Measurements from ENCODE around the gene ZMYM2.

The ZMYM2 gene

DNA sequence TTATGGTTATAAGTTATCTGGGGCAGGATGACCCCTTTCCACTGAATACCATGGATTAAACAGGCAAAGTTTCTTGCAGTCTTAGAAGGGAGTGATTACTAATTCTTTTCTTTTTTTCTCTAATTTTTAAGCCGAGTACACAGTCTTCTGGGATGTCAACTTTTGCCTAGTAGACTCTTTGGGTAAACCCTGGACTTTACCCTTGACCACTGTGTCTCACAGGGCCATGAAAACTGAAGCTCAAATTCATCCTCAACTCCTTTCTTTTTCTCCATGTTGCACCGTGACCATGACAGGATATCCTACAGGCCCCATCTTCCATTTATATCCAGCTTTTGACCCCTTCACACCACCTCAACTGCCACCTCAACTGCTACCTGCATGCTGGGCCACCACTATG is 150.5 kb downstream of the ZMYM2 start:
- FAIRE-seq, result no peak

DNA sequence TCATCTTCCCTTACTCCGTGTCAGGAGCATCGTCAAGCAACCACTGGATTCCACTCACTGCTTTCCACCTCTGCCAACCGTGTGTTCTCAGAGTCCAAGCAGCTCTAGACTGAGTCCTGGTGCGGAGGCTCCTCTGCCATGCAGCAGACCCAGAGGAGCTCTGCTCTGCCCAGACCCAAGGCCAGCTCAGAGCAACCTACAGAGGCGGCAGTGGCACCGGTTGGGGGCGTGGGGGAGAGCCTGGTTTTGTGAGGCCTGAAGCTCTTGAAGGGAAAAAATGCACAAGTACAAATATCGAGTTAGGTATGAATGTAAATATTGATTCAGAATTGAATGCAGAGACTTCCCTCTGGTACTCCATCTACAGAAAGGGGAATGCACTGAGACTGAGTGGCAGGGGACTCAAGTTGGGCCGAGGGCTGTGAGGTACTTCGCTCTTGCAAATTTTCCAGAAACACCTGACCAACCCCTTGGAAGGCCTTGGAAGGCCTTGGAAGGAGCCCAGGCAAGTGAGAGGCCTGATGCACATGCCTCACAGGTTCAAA is 155.6 kb downstream of the ZMYM2 start:
- no peak for FAIRE-seq

DNA sequence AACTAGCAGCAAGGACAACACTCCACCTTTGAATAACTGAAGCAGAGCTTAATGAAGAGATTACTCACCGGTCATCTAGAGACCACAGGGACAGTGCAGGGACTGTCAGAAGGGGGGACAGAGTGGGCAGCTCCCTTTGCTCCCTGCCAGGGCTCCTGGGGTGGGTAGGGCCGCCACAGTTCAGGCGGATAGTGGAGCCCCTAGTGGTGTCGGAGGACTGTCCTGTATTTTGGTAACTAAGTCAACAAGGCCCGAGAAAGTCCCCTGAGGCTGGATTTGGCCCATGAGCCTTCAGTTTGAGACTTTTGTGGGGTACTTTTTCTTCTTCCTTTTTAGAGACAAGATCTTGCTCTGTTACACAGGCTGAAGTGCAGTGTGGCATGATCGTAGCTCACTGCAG is 157.7 kb downstream of the ZMYM2 start:
- FAIRE-seq, result no peak

DNA sequence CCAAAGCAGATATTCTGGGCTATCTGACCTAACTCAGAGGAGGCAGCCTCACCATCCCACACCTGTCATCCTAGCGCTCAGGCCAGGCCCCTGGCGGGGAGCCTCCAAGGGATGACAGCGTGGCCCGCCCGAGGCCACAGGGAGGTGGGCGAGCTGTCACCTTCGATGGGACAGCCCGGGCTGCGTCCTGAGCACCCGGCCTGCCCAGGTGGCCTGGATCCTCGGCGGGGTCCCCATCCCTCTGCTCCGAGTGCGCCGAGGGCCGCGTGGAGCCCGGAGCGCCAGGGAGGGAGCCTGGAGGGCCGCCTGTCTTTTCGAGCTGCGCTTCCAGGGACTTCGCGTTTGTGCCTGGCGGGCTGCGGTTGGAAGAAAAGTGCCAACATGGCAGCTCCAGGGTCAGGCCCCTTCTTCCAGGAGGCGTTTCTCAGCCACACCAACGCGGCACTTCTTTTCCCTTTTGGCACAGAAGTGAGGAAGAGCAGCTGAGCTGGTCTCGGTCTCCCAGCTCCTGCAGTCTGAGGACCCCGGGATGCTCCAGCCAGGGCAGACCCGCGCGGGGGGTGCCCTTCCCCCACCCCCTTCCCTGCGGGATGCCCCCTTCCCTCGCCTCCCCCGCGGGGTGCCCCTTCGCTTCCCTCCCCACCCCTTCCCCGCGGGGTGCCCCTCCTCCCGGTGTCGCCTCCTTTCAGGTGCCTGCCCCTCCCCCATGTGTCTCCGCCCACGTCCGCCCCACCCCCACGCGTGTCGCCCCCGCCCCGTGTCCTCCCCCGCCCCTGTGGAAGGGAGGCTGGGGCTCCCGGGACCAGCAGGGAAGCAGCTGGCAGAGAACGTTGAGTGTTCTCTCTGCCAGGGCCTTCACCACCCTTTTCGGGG is 160.0 kb downstream of the ZMYM2 start:
- no peak for FAIRE-seq

- FAIRE-seq, result no peak
Observed at GRCh38 chr13:20119960-20120359, 161.4 kb downstream of the ZMYM2 start.

DNA sequence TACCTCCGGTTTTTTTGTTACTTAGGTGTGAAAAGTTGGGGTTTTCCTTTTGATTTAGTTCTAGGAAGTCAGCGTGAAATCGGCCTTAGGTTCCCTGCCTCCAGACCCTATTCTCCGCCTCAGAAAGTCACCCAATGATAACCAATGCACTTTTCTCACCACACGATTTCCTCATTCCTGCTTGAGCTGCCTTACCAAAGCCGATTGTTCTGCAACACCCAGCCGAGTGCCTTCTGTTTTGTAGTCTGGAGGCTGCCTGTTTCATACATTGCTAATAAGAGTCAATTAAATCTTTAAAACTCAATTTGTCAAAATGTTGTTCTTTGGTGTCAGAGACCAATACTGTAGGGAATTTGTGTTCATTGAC is 162.6 kb downstream of the ZMYM2 start:
- no peak for FAIRE-seq

GRCh38 chr13:20124303-20124702 is 165.8 kb downstream of the ZMYM2 start:
- no peak for FAIRE-seq

- FAIRE-seq, result no peak
Observed at GRCh38 chr13:20125129-20125782, 166.7 kb downstream of the ZMYM2 start.

- no peak for FAIRE-seq
Observed at GRCh38 chr13:20125783-20126165, 167.2 kb downstream of the ZMYM2 start.

GRCh38 chr13:20126541-20127261 is 168.2 kb downstream of the ZMYM2 start:
- no peak for FAIRE-seq

DNA sequence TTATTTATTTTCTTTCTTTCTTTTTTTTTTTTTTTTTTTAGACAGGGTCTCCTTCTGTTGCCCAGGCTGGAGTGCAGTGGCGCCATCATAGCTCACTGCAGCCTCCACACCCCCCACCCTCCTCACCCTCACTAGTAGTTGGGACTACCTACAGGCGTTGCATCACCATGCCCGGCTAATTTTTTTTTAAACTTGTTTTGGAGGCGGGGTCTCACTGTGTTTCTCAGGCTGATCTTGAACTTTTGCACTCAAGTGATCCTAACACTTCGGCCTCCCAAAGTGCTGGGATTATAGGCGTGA is 168.7 kb downstream of the ZMYM2 start:
- no peak for FAIRE-seq

GRCh38 chr13:20127562-20128458 is 169.3 kb downstream of the ZMYM2 start:
- no peak for FAIRE-seq

DNA sequence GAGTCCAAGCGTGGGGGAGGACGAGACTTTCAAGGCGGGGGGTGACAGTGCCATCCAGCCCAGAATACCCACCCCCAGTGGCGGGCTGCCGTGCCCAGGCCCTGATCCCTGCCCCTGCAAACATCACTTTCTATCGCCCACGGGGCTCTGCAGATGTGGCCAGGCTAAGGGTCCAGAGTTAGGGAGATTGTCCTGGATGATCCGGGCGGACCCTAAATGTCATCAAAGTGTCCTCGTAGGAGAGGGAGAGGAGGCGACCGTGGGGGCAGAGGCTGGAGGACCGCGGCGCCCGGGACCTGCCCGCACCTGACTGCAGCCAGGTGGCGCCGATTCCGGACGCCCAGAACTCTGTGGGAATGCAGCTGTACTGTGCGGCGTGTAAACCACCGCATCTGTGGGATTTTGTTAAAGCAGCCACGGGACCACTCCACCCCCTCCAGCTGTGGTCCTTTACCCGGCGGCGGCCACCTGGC is 170.0 kb downstream of the ZMYM2 start:
- no peak for FAIRE-seq

- no peak for FAIRE-seq
Observed at GRCh38 chr13:20129076-20129475, 170.5 kb downstream of the ZMYM2 start.

GRCh38 chr13:20130012-20130411 is 171.5 kb downstream of the ZMYM2 start:
- no peak for FAIRE-seq

GRCh38 chr13:20130652-20131051 is 172.1 kb downstream of the ZMYM2 start:
- no peak for FAIRE-seq

DNA sequence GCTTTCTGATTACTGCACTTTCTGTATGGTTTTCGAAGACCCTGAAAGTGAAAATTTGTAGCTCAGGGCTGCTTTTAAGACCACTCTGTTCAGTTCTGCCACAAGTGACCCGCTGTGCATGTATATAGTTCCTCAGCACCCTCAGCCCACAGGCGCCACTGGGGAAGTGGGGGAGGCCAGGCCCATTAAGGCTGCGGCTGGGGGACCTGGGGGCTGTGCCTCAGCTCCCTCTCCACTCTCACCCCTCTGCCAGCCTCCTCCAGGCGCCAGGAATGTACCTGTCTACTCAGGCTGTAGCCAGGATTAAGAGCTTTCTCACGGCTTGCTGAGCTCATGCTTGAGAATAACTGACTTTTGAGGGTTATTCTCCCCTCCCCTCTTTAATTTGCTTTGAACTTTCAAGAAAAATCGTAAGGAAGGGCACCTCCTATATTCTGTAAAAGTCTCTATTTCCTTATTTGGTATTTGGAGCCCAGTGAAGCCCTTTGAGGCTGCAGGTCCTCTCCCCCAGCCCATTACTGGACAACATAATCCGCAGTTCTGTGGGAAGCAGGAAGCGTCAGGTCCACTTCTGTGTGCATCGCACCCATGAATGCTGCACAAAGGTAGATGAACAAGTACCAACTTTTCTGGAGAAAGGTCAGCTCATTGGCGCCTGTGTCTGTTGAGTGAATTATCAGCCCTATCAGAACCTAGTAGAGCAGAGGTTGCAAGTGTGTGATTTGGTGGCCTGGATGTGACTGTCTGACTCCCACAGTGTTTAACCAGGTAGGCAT is 172.7 kb downstream of the ZMYM2 start:
- no peak for FAIRE-seq

GRCh38 chr13:20132052-20132634 is 173.6 kb downstream of the ZMYM2 start:
- FAIRE-seq, result no peak

DNA sequence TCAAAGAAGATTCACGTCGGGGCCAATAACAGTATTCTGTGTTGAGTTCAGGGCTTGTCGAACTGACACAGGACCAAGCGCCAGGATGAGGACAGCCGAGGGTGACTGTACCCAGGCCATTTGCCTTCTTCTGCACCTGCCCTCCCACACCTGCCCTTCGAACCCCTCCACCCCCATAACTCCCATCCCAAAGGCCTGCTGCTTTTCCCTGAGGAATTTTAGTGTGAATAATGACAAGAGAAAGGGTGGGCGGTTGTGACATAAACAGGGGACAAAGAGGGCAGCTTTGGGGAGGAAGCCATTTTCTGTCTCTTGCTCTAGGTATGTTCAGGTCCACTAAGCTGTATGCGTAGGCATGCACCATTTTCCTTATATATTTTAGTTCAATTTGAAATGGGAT is 176.2 kb downstream of the ZMYM2 start:
- no peak for FAIRE-seq

- no peak for FAIRE-seq
Observed at GRCh38 chr13:20136781-20137703, 178.5 kb downstream of the ZMYM2 start.

Measured in TTC549 (cell line).